ENCODE data around the gene FBXW12.

The FBXW12 gene

DNA sequence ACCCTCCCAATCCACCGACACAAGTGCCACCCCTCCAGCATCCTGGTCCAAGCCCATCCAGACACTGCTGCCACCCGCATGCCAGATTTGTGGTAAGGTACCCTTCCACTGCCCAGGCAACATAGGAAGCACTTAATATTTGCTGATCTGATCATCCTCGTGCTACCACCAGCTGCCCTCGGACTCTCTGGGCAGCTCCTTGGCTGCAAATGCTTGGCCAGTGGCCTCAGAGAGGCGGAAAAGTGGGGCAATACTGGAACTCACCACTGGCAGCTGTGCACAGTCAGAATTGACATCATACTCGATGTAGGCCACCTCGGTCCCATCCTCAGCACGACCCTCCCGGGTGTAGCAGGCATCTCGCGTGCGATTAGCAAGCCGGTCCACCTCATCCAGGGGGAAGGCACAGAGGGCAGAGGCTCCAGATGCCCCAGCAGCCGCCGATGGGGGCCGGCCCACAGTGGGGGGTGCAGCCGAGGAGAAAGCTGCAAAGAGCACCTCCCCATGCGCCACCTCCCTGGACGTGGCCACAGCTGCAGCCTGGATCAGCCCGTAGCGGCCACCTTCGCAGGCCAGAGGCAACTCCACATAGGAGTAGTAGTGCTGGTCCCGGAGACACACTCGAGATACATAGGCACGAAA is 51.3 kb downstream of the FBXW12 start:
- no peak for DNase-seq

DNA sequence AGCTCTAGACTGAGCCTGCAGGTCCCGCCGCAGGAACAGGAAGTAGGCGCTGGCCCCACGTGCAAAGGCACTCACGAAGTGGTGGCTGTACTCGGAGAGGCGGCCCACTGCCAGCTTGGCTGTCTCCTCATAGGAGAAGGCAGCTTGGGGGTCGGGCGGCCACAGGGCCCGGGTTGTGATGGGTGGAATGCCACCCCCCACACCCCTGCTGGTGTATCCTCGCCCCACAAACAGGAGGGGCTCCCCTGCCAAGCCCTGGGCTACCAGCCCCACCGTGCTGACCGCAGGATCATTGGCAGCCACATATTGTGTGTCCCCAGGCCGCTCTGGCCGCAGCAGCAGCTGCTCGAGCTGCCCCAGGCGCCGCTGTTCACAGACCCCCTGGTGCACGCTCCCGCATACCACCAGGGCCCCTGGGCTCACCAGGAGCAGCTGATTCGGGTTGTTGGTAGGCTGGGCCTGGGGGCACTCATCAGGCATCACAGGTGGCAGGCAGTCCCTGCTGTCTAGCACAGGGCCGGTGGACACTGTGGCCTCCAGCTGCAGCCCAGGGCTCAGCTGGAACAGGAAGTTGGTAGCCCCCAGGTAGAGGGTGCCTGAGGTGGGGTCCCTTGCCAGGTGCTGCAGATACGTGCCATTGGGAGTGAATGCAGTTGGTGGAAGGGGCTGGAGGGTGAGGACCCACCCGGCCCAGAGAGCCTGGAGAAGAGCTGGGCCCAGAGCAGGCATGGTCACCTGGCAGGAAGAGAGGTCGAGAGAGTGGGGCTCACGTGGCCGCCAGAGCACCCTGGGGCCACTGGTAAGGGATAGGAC is 52.1 kb downstream of the FBXW12 start:
- no peak for DNase-seq

DNA sequence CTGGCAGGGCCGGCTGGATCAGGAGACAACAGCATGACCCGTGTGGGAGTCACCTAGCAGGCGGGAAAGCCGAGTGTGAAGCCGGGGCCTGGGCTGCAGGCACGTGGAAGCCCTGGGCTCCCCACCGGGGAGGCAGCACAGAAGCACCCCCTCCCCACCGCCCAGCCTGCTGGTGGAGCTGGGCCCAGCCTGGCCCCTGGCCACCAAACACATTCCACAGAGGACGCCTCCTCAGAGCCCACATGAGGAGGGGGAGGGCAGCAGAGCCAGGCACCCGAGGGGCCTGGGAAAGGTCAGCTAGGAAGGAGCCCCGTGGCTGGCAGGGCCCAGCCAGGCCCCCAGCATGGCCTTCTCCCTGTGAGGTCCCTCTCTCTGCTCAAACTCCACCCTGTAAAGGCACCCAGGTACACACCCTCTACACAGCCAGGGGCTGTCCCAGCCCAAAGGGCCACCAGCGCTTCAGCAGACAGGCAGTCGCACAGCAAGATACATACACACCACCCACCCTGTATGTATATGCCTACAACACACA is 53.3 kb downstream of the FBXW12 start:
- no peak for DNase-seq

DNA sequence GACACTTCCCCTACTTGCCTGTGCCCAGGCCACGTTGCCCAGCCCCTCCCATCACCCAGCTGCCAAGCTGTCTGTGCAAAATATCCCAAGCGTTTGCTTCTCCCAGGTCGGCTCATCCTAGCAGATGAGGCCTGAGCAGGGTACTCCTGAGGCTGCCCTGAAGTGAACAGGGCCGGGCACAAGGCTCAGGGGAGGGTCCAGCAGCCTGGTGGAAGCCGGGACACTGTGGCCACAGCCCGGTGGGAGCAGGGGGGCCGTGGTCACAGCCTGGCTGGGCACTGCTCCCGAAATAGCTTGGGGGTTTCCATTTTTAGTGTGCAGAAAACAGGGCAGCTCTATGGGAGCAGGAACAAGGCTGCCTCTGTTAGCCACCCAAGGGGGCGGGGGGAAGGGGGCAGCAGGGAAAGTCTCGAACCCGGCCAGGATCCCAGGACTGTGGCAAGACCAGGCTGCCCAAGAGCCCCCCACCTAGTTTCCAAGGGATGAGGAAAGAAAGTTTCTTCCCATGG is 54.4 kb downstream of the FBXW12 start:
- DNase-seq: no peak

- no peak for DNase-seq
Observed at GRCh38 chr3:48426944-48427629, 55.1 kb downstream of the FBXW12 start.

GRCh38 chr3:48427630-48427962 is 55.6 kb downstream of the FBXW12 start:
- DNase-seq: no peak

DNA sequence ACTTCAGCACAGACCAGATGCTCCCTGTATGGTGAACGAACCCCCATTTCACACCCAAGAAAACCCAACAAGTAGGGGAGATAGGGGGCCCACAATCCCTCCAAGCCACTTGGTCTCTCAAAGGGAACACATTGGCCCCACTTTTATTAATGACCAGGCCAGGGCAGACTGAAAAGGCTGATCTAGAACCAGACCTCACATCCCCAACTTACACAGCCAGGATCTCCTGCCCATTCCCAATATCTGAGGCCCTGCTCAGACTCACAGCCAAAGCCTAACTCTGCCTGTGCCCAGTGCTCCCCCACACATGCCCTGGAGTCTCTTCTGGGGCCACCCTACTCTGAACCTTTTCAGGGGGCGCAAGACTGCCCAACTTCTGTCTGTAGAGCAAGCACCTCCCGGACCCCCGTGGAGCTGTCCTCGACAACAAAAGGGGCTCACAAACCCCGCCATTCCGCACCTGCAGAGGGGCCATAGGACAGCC is 56.1 kb downstream of the FBXW12 start:
- DNase-seq: no peak

DNA sequence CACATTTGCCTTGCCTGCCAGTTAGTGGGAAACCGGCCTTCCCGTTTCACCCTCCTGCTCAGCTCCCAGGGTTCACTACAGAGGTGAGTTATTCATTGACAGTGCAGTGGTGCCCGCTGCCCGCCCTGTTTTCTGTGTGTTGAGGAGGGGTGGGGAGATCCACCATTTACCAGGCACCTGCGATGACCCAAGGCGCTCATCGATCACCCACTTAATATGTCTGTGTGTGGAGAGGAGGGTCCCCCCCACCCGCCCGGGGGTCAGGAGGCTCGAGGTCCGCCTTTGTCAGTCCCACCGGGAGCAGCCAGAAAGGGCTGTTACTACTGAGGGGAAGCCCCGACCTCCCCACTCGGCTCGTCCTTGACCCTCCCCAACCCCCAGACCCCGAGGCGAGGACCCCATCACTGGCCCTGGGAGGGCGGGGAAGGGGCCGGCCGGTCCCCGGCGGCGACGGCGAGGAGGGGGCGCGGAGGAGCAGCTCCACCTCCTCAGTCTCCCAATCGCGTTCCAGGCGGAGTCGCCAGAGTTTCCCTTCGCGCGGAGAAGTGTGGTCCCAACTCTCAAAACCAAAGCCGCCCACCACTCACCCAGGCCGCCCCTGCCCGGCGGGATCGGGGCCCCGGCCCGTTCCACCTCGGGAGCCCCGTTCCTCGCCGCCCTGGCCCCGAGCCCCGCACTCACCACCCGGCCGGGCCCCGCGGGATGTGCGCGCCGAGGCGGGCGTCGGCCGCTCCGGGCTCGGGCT is 56.7 kb downstream of the FBXW12 start:
- no peak for DNase-seq

GRCh38 chr3:48429317-48429959 is 57.4 kb downstream of the FBXW12 start:
- peak; percentile 16 for DNase-seq

GRCh38 chr3:48429960-48430707 is 58.1 kb downstream of the FBXW12 start, which contains the start of gene PLXNB1:
TSS of gene PLXNB1 (minus strand) at chr3:48430086. CDS start at chr3:48424611, 5,475 bp downstream.
- DNase-seq: no peak

- DNase-seq: no peak
Observed at GRCh38 chr3:48430708-48431101, 58.7 kb downstream of the FBXW12 start.

DNA sequence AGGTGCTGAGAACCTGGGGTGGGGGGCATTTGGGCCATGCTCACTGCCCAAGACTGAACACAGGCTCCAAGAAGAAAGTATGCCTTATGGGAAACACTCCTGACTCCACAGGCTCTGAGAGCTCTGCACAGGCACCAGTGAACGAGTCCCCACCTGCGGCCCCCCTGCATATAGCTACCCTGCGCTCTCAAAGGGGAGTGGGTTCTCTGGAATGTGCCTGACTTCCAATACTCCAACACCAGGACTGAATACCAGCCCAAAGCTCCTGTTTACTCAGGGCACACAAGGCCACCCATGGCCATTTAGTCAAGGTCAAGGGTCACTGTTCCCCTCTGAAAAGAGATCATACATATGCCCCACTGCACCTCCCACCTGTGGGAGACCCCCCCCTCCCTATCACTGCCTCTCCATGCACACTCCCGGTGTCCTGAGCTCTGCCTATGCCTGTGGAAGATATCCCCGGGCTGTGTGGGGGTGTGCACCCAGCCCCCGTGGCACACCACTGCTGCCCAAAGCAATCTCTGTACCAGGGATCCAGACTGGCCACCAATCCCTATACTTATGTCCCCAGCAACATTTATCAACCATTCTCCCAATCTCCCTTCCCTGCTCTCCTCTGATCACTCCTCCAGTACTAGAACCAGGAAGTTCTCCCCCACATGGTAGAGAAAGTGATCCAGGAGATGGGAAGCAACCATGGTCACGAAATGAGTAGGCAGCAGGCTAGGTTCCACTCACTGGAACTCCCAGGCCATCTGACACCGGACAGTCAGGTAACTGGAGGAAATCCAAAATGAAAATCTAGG is 59.4 kb downstream of the FBXW12 start:
- no peak for DNase-seq

GRCh38 chr3:48432411-48433371 is 60.7 kb downstream of the FBXW12 start:
- DNase-seq: no peak

- no peak for DNase-seq
Observed at GRCh38 chr3:48433472-48434118, 61.6 kb downstream of the FBXW12 start.

GRCh38 chr3:48434591-48435222 is 62.7 kb downstream of the FBXW12 start:
- no peak for DNase-seq

- no peak for DNase-seq
Observed at GRCh38 chr3:48435223-48435595, 63.2 kb downstream of the FBXW12 start.

DNA sequence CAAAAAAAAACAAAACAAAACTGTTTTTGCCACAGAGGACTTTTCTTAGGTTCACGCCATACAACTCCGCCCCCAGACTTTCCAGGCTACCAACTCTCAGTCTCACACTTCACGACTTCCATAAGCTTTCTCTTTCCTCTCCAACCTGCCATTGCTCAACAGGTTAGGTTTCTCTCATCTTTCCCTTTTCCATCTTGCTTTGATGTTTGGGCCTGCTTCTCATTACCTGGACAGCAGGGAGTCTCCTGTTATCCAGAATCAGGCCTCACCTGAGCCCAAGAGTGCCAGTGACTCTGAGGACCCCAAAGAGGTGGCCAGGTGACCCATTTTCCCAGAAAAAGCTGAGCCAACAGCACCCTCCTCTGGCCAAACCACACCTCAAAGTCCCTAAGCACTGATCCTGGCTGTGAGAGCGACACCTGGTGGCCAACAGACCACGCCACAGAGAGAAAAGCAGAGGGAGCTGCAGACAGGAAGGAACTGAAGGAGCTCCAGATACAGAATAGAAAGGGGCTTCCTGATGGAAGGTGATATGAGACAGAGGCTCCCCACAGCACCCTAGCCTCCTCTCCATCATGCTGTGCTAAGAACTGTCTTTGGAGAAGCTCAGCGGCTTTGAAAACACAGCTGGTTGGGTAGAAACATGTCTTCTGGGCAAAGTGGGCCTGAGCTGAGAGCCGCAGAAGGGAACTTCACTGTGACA is 63.9 kb downstream of the FBXW12 start:
- peak; percentile 89 for DNase-seq

DNA sequence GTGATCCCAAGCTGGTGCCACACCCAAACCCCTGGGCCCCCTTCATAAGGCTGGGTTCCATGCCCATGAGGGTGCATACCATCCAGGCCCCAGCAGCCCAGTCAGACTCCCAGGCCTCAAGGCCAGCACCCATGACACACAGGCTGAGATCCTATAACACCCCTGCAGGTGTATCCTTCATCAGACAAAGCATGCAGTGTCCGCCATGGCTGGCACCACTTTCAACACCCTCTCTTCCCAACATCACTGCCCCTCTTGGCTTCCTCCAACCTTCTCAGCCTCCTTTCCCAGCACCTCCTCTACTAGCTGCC is 64.4 kb downstream of the FBXW12 start:
- no peak for DNase-seq
